Trophoblast cell (in vitro differentiated cells and primary cell): ENCODE results near the gene ZNF24. TPM values are rescaled to one million over a fixed set of nuclear protein-coding genes. Genes with fewer than 3 reads are reported as not detected.

Experiments used
- DNase-seq, 2 donors: peaks; one replicate each; pipeline ENCODE4 v3.0.0-alpha.2; 2016
- H2AFZ ChIP-seq: 2 replicates; pipeline ENCODE4 v1.6.1; 2013; ENCODE audit warnings: low read length, moderate library complexity, mild to moderate bottlenecking; ENCODE audit not compliant: insufficient read depth, poor library complexity
- H2AK5ac ChIP-seq: 2 replicates; pipeline ENCODE4 v1.6.1; 2013; ENCODE audit warnings: mild to moderate bottlenecking, low read length
- H2BK120ac ChIP-seq: 2 replicates; pipeline ENCODE4 v1.6.1; 2013; ENCODE audit warnings: low read length, mild to moderate bottlenecking, moderate library complexity; ENCODE audit not compliant: insufficient read depth, poor library complexity
- H2BK12ac ChIP-seq: 2 replicates; pipeline ENCODE4 v1.6.1; 2013; ENCODE audit warnings: mild to moderate bottlenecking, low read length, moderate library complexity
- H2BK5ac ChIP-seq: 2 replicates; pipeline ENCODE4 v1.6.1; 2013; ENCODE audit warnings: low read length, low read depth, moderate library complexity, mild to moderate bottlenecking; ENCODE audit not compliant: poor library complexity
- H3K14ac ChIP-seq: 2 replicates; pipeline ENCODE4 v1.6.1; 2013; ENCODE audit warnings: mild to moderate bottlenecking, low read length
- H3K18ac ChIP-seq: 2 replicates; pipeline ENCODE4 v1.6.1; 2013; ENCODE audit warnings: mild to moderate bottlenecking, low read length
- H3K23ac ChIP-seq: 2 replicates; pipeline ENCODE4 v1.6.1; 2013; ENCODE audit warnings: low read length
- H3K27ac ChIP-seq: 2 replicates; pipeline ENCODE4 v1.5.1; 2013; ENCODE audit warnings: low read depth, mild to moderate bottlenecking, inconsistent platforms, low read length, moderate library complexity
- H3K27me3 ChIP-seq: 2 replicates; pipeline ENCODE4 v1.6.1; 2013; ENCODE audit warnings: inconsistent platforms, mild to moderate bottlenecking, low read length, moderate library complexity; ENCODE audit not compliant: insufficient read depth
- H3K36me3 ChIP-seq, 2 experiments: 1 replicate in 1 of 2; 2 replicates in 1 of 2; pipeline ENCODE4 v1.6.1; 2013; ENCODE audit warnings: low read length in 2 of 2, mild to moderate bottlenecking in 2 of 2, moderate library complexity in 1 of 2; ENCODE audit not compliant: insufficient read depth in 2 of 2, control insufficient read depth in 1 of 2
- H3K4ac ChIP-seq: 2 replicates; pipeline ENCODE4 v1.6.1; 2013; ENCODE audit warnings: low read depth, mild to moderate bottlenecking, low read length, moderate library complexity
- H3K4me1 ChIP-seq, 2 experiments: 1 replicate in 1 of 2; 2 replicates in 1 of 2; pipeline ENCODE4 v1.6.1; 2013; ENCODE audit warnings: low read length in 2 of 2, mild to moderate bottlenecking in 2 of 2, moderate library complexity in 1 of 2; ENCODE audit not compliant: insufficient read depth in 2 of 2, control insufficient read depth in 1 of 2
- H3K4me2 ChIP-seq: 2 replicates; pipeline ENCODE4 v1.6.1; 2013; ENCODE audit warnings: inconsistent platforms, mild to moderate bottlenecking, low read length, moderate library complexity
- H3K4me3 ChIP-seq: 2 replicates; pipeline ENCODE4 v1.5.1; 2013; ENCODE audit warnings: mild to moderate bottlenecking, low read depth, low read length, inconsistent platforms
- H3K79me1 ChIP-seq: one replicate; pipeline ENCODE4 v1.6.1; 2013; ENCODE audit warnings: low read length
- H3K79me2 ChIP-seq: 2 replicates; pipeline ENCODE4 v1.6.1; 2013; ENCODE audit warnings: low read length, mild to moderate bottlenecking; ENCODE audit not compliant: control insufficient read depth, insufficient read depth, poor library complexity
- H3K9ac ChIP-seq: 2 replicates; pipeline ENCODE4 v1.6.1; 2013; ENCODE audit warnings: mild to moderate bottlenecking, low read length
- H3K9me3 ChIP-seq: 2 replicates; pipeline ENCODE4 v1.6.1; 2013; ENCODE audit warnings: low read depth, mild to moderate bottlenecking, control low read depth, inconsistent platforms, low read length; ENCODE audit not compliant: insufficient read depth
- H4K12ac ChIP-seq: 2 replicates; pipeline ENCODE4 v1.6.1; 2013; ENCODE audit warnings: low read depth, mild to moderate bottlenecking, low read length, moderate library complexity
- H4K8ac ChIP-seq: 2 replicates; pipeline ENCODE4 v1.6.1; 2013; ENCODE audit warnings: low read depth, mild to moderate bottlenecking, low read length, moderate library complexity
- H4K91ac ChIP-seq: one replicate; pipeline ENCODE4 v1.6.1; 2013; ENCODE audit warnings: low read depth, mild to moderate bottlenecking, low read length, moderate library complexity
- WGBS: extraction: QIAGEN DNeasy Blood & Tissue Kit; methylation state at CpG from one replicate; pipeline ENCODE4 v1.1.7; 2013; ENCODE audit warnings: missing lambda C conversion rate; ENCODE audit not compliant: insufficient read length, insufficient coverage; ENCODE audit errors: extremely low coverage; 5-methylcytosine and 5-hydroxymethylcytosine counted together
- polyA plus RNA-seq: library from polyadenylated mRNA; stranded (reverse); fragments of 200-250 nt; gene quantifications from 2 replicates; pipeline ENCODE4 v1.2.3, GENCODE V29; 2013

The ZNF24 gene
- 21.7 and 21.9 TPM in 2 replicates for polyA plus RNA-seq

DNA sequence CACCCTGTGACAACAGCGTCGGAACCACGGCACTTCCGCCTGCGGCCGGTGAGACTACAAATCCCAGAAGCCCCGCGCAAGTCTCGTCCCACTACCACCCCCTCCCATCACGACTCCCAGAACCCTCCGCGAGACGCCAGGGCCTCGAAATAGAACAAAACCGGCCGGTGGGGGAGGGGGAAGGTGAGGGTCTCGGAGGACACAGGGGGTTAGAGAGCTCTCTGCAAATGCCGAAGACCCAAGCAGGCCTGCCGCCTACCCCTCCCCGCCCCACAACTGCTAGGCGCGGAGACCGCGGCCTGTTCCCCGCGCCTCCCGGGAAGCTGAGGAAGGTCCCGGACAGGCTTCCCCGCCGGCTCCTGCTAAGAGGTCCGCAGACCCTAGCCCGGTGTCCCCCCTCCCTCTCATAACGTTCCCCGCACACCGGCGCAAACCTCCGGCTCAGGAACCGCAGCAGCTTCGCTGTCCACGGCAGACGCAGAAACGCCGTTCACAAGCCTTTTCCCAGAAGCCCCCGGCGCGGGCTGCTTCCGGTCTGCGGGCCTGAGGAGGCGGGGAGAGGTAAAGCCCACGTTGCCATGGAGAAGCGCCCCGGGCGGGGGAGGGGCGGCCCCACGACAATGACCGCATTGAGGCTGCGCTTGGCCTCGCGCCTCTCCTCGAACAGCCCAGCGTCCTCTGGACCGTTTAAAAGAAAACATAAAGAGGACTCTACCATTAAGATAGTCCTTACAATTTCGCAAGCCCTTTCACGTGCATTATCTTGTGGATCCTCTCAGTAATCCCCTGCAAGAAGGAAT is at the start of gene ZNF24:
TSS of gene ZNF24 (minus strand) at position 485 of the 800 bp plus-strand sequence. CDS start 3,770 bp downstream, outside the sequence.
- WGBS, result no CpG with 5 or more reads among the region's 64 CpGs
- H3K4ac ChIP-seq, result peak within 1 kb of the TSS; percentile 99
- peak within 1 kb of the TSS; percentile 89 for H2AFZ ChIP-seq
- H2AK5ac ChIP-seq, result peak within 1 kb of the TSS; percentile 87
- H3K79me1 ChIP-seq, result peaks cover 6% of the 10 kb centered on the region
- peak within 1 kb of the TSS; percentile 99 for H4K8ac ChIP-seq
- H3K79me2 ChIP-seq, result peaks cover 13% of the 10 kb centered on the region
- peak within 1 kb of the TSS; percentile 99 for H3K18ac ChIP-seq
- H3K36me3 ChIP-seq, result peaks cover 7 to 11% of the 10 kb centered on the region in 2 experiments
- peak within 1 kb of the TSS; percentile 48 for H2BK12ac ChIP-seq
- H3K23ac ChIP-seq, result no peak within 1 kb of the TSS
- H3K27ac ChIP-seq, result peak within 1 kb of the TSS; percentile 91
- peak within 1 kb of the TSS; percentile 100 for H4K91ac ChIP-seq
- peak within 1 kb of the TSS; percentile 96 for H2BK120ac ChIP-seq
- H3K9ac ChIP-seq, result peak within 1 kb of the TSS; percentile 99
- DNase-seq, result peak; percentile 97 to 99
- H3K4me2 ChIP-seq, result peak within 1 kb of the TSS; percentile 57
- H2BK5ac ChIP-seq, result peak within 1 kb of the TSS; percentile 97
- H3K27me3 ChIP-seq, result no peaks in the 10 kb centered on the region
- peaks cover 2% of the 10 kb centered on the region in 2 experiments for H3K4me1 ChIP-seq
- no peaks in the 10 kb centered on the region for H3K9me3 ChIP-seq
- peak within 1 kb of the TSS; percentile 97 for H3K4me3 ChIP-seq
- peak within 1 kb of the TSS; percentile 100 for H4K12ac ChIP-seq
- peak within 1 kb of the TSS; percentile 98 for H3K14ac ChIP-seq

DNA sequence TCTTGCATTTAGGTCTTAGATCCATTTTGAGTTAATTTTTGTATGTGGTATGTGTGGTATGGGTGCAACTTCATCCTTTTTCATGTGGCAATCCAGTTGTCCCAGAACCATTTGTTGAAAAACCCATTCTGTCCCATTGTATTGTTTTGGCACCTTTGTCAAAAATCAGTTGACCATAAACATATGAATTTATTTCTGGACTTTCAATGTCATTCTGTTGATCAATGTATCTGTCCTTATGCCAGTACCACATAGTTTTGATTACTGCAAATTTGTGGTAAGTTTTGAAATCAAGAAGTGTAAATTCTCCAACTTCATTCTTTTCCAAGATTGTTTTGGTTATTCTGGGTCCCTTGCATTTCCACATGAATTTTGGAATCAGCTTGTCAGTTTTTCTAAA is 49.5 kb upstream of the ZNF24 start:
- H3K4ac ChIP-seq, result no peak overlapping the region
- H3K23ac ChIP-seq, result no peak overlapping the region
- H4K8ac ChIP-seq, result no peak overlapping the region
- H3K9me3 ChIP-seq, result no peaks in the 10 kb centered on the region
- no peaks in the 10 kb centered on the region for H3K79me1 ChIP-seq
- H2BK5ac ChIP-seq, result no peak overlapping the region
- no peaks in the 10 kb centered on the region for H3K4me1 ChIP-seq
- no peak overlapping the region for H2BK120ac ChIP-seq
- H3K79me2 ChIP-seq, result no peaks in the 10 kb centered on the region
- peaks cover 0 to 1% of the 10 kb centered on the region in 2 experiments for H3K36me3 ChIP-seq
- no peak overlapping the region for H3K18ac ChIP-seq
- H3K4me2 ChIP-seq, result no peak overlapping the region
- DNase-seq, result no peak
- no peak overlapping the region for H3K9ac ChIP-seq
- no peak overlapping the region for H3K4me3 ChIP-seq
- H2BK12ac ChIP-seq, result no peak overlapping the region
- no peak overlapping the region for H2AK5ac ChIP-seq
- no peak overlapping the region for H4K91ac ChIP-seq
- H3K27ac ChIP-seq, result no peak overlapping the region
- H3K27me3 ChIP-seq, result no peaks in the 10 kb centered on the region
- no peak overlapping the region for H4K12ac ChIP-seq
- H2AFZ ChIP-seq, result no peak overlapping the region
- H3K14ac ChIP-seq, result no peak overlapping the region

DNA sequence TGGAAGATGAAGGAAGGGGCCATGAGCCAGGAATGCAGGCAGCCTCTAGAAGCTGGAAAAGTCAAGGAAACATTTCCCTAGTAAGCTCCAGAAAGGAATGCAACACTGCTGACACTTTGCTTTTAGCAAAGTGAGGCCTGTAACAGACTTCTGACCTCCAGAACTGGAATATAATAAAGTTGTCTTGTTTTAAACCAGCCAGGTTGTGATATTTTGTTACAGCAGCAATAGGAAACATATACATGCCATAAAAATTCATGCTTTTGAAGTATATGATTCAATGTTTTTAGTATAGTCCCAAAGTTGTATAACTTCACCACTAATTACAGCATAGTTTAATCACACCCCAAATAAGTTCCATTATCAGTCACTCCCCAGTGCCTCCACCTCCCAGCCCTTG is 48.2 kb upstream of the ZNF24 start:
- Histone ChIP-seq H2BK12ac (no peak overlapping the region), H3K27ac (no peak overlapping the region), H3K79me1 (no peaks in the 10 kb centered on the region), H3K79me2 (no peaks in the 10 kb centered on the region), H3K4me1 (no peaks in the 10 kb centered on the region), H3K9me3 (no peaks in the 10 kb centered on the region), H3K9ac (no peak overlapping the region), H4K8ac (no peak overlapping the region), H3K18ac (no peak overlapping the region), H3K36me3 (peaks cover 0 to 1% of the 10 kb centered on the region in 2 experiments), H3K27me3 (no peaks in the 10 kb centered on the region), H3K4me3 (no peak overlapping the region), H2AFZ (no peak overlapping the region), H4K91ac (no peak overlapping the region), H2AK5ac (no peak overlapping the region), H2BK5ac (no peak overlapping the region), H4K12ac (no peak overlapping the region), H3K14ac (no peak overlapping the region), H3K4ac (no peak overlapping the region), H3K4me2 (no peak overlapping the region), H3K23ac (no peak overlapping the region), H2BK120ac (no peak overlapping the region)
- no peak for DNase-seq

DNA sequence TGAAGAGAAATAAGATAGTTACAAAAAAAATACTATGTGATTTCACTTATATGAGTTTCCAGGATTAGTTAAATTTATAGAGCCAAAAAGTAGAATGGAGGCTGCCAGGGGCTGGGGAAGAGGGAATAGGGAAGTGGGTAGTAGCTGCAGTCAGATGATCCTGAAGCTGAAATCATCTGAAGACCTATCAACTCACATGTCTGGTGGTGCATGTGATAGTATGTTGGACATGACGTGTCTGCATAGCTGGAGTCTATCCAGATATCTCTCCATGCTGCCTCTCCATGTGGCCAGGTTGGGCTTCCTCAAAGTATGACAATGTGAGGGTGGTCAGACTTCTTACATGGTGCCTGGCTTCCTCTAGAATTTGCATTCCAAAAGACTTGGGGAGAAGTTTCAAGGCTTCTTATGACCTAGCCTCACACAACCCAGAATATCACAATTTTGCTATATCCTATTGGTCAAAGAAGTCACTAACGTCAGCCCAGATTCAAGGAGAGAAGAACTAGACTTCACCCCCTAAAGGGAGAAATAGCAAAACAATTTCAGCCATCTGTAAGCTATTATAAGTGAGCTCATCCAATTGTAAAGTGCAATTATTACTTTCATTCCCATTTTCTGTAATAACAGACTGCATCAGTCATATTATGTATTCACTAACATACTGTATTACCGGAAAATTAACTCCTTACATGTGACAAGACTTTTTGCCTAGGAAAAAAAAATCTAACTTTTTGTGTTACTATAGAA is 46.9 kb upstream of the ZNF24 start:
- peaks cover 0 to 1% of the 10 kb centered on the region in 2 experiments for H3K36me3 ChIP-seq
- no peak overlapping the region for H2BK12ac ChIP-seq
- H3K4me1 ChIP-seq, result no peaks in the 10 kb centered on the region
- WGBS, result no CpG with 5 or more reads among the region's 3 CpGs
- H2AK5ac ChIP-seq, result no peak overlapping the region
- H3K27ac ChIP-seq, result no peak overlapping the region
- H3K4me2 ChIP-seq, result no peak overlapping the region
- DNase-seq, result no peak
- no peaks in the 10 kb centered on the region for H3K79me1 ChIP-seq
- no peak overlapping the region for H4K12ac ChIP-seq
- H4K91ac ChIP-seq, result no peak overlapping the region
- no peak overlapping the region for H3K18ac ChIP-seq
- H3K9me3 ChIP-seq, result no peaks in the 10 kb centered on the region
- H3K79me2 ChIP-seq, result no peaks in the 10 kb centered on the region
- no peak overlapping the region for H3K23ac ChIP-seq
- no peaks in the 10 kb centered on the region for H3K27me3 ChIP-seq
- no peak overlapping the region for H2BK5ac ChIP-seq
- no peak overlapping the region for H3K4ac ChIP-seq
- no peak overlapping the region for H2BK120ac ChIP-seq
- no peak overlapping the region for H2AFZ ChIP-seq
- no peak overlapping the region for H3K9ac ChIP-seq
- H4K8ac ChIP-seq, result no peak overlapping the region
- H3K4me3 ChIP-seq, result no peak overlapping the region
- H3K14ac ChIP-seq, result no peak overlapping the region
